NB4 (cell line): Measurements from ENCODE around the gene FZR1.

Experiments used
- DNase-seq: peaks from one replicate; pipeline ENCODE4 v3.0.0; 2010; ENCODE audit warnings: low read depth
- H3K4me3 ChIP-seq: one replicate; pipeline ENCODE4 v1.5.1; 2011; ENCODE audit warnings: mild to moderate bottlenecking, low read depth, low read length, moderate library complexity
- MYC ChIP-seq: IDR thresholded peaks from 2 replicates; pipeline ENCODE4 v1.6.1; 2011; ENCODE audit warnings: low read depth, low read length
- POLR2A ChIP-seq: IDR thresholded peaks from 2 replicates; pipeline ENCODE4 v1.6.1; 2011; ENCODE audit warnings: mild to moderate bottlenecking; ENCODE audit not compliant: insufficient read length; ENCODE audit errors: extremely low read depth
- TF ChIP-seq, protein P1 (sequence below): IDR thresholded peaks from one replicate; pipeline ENCODE4 v1.5.1; 2012; ENCODE audit warnings: low read depth, low read length
- TF ChIP-seq, protein P2 (sequence below): IDR thresholded peaks from 2 replicates; pipeline ENCODE4 v1.6.1; 2011; ENCODE audit warnings: low read depth, low read length

The FZR1 gene

DNA sequence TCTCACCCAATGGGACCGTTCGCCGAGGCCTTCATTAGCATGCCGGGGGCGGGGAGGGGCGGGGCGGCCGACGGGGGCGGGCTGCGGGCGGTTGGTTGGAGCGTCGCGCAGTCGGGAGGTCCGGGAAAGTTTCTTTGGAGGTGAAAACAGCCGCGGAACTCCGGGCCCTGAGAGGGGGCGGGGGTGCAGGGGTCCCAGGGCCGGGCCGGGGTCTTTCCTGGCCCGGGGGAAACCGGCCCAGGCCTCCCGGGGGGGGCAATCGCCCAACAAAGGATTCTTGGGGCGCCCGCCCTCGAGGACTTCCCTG is 66.7 kb downstream of the FZR1 start, which contains the start of gene HMG20B:
Gene HMG20B, plus strand, starts transcription at position 90 of the 307 bp plus-strand sequence. CDS start 366 bp downstream, outside the sequence.
- H3K4me3 ChIP-seq = peak within 1 kb of the TSS; percentile 60
- no peak for DNase-seq
- TF ChIP-seq, protein P1, sequence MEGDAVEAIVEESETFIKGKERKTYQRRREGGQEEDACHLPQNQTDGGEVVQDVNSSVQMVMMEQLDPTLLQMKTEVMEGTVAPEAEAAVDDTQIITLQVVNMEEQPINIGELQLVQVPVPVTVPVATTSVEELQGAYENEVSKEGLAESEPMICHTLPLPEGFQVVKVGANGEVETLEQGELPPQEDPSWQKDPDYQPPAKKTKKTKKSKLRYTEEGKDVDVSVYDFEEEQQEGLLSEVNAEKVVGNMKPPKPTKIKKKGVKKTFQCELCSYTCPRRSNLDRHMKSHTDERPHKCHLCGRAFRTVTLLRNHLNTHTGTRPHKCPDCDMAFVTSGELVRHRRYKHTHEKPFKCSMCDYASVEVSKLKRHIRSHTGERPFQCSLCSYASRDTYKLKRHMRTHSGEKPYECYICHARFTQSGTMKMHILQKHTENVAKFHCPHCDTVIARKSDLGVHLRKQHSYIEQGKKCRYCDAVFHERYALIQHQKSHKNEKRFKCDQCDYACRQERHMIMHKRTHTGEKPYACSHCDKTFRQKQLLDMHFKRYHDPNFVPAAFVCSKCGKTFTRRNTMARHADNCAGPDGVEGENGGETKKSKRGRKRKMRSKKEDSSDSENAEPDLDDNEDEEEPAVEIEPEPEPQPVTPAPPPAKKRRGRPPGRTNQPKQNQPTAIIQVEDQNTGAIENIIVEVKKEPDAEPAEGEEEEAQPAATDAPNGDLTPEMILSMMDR = no peak
- TF ChIP-seq, protein P2, sequence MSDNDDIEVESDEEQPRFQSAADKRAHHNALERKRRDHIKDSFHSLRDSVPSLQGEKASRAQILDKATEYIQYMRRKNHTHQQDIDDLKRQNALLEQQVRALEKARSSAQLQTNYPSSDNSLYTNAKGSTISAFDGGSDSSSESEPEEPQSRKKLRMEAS = no peak
- TF ChIP-seq POLR2A = no peak
- no peak for TF ChIP-seq MYC

DNA sequence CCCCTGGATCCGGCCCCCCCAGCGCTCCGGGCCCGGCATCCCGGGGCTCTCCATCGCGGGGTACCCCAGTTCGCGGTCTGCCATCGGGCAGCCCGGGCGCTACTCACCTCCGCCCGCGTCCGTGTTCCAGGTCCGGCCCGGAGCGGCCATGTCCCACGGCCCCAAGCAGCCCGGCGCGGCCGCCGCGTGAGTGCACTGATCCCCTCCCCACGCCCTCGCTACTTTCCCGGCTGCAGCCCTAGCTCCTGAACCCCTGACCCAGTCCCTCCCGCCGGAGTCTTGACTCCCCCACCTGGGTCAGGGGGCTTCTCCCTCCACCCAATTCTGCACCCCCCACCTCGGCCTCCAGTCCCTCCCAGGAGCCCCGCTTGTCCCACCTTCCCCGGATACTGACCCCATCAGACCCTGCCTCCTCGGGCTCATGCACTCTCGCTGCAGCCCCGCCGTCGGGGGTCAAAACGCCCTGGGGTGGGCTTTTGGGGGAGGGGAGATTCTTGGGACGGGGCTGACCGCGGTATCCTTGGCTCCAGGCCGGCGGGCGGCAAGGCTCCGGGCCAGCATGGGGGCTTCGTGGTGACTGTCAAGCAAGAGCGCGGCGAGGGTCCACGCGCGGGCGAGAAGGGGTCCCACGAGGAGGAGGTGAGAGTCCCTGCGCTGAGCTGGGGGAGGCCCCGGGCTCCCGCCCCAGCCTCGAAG is 67.2 kb downstream of the FZR1 start:
- peak overlapping the region; percentile 60 for H3K4me3 ChIP-seq
- no peak for DNase-seq
- TF ChIP-seq POLR2A (no peak), MYC (no peak)
- TF ChIP-seq, protein P1 = no peak
- TF ChIP-seq, protein P2 = no peak

DNA sequence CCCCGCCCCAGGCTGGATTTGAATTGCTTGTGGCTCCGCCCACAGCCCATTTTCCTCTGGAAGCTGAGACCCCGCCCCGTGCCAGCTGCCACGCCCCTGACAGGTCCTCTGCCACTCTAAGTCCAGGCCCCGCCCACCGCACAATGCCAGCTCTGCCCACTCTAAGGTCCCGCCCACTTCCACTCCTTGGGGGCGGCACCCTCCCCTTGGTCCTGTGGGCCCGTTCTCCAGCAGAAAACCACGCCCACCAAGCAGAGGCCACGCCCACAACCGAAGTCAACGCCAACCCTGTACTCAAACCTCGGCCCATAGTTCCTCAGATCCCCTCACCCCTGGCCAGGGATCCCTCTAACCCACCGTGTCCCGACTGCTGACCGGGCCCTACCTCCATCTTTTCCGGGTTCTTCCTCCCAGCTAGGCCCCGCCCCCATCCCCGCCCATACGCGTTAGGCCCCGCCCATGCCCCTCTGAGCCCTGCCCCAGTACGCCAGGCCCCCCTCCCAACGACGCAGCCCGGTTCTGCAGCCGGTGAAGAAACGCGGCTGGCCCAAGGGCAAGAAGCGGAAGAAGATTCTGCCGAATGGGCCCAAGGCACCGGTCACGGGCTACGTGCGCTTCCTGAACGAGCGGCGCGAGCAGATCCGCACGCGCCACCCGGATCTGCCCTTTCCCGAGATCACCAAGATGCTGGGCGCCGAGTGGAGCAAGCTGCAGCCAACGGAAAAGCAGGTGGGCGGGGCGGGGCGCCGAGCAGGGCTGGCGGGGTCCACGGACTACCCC is 67.9 kb downstream of the FZR1 start:
- peak overlapping the region; percentile 60 for H3K4me3 ChIP-seq
- no peak for TF ChIP-seq MYC
- TF ChIP-seq POLR2A = no peak
- TF ChIP-seq, protein P2 = no peak
- TF ChIP-seq, protein P1 = no peak
- DNase-seq = peak; percentile 82

DNA sequence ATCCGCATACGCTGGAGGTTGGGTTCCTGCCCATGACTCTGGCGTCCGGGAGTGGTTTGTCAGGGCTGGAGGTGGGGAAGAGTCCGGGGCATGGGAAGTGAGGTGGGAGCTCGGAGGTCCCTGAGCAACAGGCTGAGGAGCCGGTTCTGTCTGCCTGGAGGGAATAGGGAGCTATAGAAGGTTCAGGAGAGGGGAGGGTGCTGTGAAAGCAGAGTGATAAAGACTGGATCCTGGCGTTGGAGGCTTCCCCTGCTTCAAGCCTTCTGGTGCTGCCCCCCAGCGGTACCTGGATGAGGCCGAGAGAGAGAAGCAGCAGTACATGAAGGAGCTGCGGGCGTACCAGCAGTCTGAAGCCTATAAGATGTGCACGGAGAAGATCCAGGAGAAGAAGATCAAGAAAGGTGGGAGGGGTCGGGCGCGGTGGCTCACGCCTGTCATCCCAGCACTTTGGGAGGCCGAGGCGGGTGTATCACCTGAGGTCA is 69.2 kb downstream of the FZR1 start:
- TF ChIP-seq, protein P2 = no peak
- TF ChIP-seq, protein P1 = no peak
- TF ChIP-seq POLR2A = no peak
- no peak for TF ChIP-seq MYC
- no peak overlapping the region for H3K4me3 ChIP-seq
- no peak for DNase-seq

DNA sequence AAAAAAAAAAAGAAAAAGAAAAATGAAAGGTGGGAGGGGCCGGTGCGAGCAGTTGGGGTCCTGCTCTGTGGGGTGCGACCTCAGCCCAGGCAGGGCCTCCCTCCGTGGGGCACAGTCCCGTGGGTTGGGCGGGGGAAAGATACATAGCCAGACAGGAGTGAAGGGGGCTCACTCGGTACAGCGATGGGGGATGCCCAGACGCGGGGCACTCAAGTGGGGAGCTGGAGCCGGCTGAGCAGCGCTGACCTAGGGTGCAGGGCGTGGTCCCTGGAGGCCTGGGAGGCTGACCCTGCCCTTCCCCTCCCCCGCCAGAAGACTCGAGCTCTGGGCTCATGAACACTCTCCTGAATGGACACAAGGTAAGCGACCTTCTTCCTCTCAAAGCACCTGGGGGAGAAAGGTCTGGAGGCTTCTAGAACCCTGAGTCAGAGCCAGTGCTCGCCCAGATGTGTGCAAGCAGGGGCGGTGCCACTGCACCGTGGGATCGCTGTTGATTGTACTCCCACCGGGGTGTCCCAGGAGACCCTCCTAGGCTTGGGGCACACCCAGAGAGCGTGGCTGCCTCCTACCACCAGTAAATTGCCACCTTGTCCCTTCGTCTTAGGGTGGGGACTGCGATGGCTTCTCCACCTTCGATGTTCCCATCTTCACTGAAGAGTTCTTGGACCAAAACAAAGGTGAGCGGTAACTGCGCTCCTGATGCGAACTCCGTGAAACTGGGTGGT is 70.0 kb downstream of the FZR1 start:
- no peak overlapping the region for H3K4me3 ChIP-seq
- TF ChIP-seq, protein P2 = no peak
- TF ChIP-seq POLR2A (no peak), MYC (no peak)
- TF ChIP-seq, protein P1 = no peak
- no peak for DNase-seq
